Spleen (tissue), 7 donors: ENCODE data around the gene YAP1.

Source experiments
- CTCF ChIP-seq, 11 experiments: fragments of 200-600 bp in 7 of 11; fragments of 450-650 bp in 4 of 11; sonication (generic) in 4 of 11; IDR thresholded peaks in 8 of 11; conservative IDR thresholded peaks in 3 of 11; 1 replicate in 7 of 11; 2 replicates in 4 of 11; pipeline versions ENCODE4 v1.4.0 to v1.8.0; 2016 to 2021; ENCODE audit warnings: antibody characterized with exemption in 11 of 11, inconsistent platforms in 4 of 11, mild to moderate bottlenecking in 1 of 11
- POLR2A ChIP-seq, 3 donors: fragments of 450-650 bp; IDR thresholded peaks; one replicate each; pipeline ENCODE4 v1.5.1; 2017; ENCODE audit warnings: antibody characterized with exemption in 3 of 3, mild to moderate bottlenecking in 1 of 3
- POLR2AphosphoS5 ChIP-seq, 3 donors: sonication (generic); formaldehyde crosslinking; IDR thresholded peaks; one replicate each; pipeline ENCODE4 v1.5.1; 2017; ENCODE audit warnings: antibody characterized with exemption in 3 of 3
- donor health status: DM: no; HTN: no; CAD: no; lungs with moderate emphysema.
- donor health status: DM: no; HTN: no; CAD: no.
- donor health status: DM: no; HTN: no; CAD: no.

DNA sequence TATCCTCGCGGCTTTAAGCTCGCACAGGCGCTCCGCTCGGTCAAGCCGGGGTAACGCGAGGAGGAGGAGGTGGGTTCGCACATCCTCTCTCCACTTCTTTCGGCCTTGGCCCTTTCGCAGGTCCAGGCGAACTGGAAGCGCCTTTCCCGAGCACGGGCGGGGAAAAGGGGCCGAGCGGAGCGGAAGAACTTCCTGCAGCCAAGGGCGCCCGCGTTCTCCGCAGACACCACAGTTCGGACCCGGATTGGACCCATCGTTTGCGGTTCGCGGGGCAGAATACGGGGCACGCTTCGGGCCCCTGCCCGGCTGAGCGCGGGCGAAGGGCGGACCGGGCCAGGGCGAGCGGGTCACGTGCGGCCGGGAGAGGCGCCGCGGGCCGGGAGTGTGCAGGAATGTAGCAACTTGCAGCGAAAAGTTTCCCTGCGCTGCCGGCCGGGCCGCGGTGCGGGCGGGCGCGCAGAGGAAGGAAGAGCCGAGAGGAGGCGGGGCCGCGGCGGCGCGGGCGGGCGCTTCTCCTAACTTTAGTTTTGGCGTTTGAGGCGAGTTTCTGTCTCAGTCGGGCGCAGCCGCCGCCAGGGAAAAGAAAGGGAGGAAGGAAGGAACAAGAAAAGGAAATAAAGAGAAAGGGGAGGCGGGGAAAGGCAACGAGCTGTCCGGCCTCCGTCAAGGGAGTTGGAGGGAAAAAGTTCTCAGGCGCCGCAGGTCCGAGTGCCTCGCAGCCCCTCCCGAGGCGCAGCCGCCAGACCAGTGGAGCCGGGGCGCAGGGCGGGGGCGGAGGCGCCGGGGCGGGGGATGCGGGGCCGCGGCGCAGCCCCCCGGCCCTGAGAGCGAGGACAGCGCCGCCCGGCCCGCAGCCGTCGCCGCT is at the start of gene YAP1:
- TF ChIP-seq CTCF (IDR thresholded peaks at IDR 0.05 in 8 of 11, conservative IDR thresholded peaks at IDR 0.05 in 3 of 11) (no peak), POLR2A (IDR thresholded peaks at IDR 0.05) (no peak), POLR2AphosphoS5 (IDR thresholded peaks at IDR 0.05) (peak; percentile 30 to 78 (median 78))
